H1 (cell line): Measurements from ENCODE around the gene PSMC3. TPM values are rescaled to one million over a fixed set of nuclear protein-coding genes. Genes with fewer than 3 reads are reported as not detected.

Experiments
- CTCF ChIA-PET: fragments of 300-600 bp; sonication (Branson Sonifier 250); formaldehyde crosslinking; loops from one replicate; lab custom pipeline; 2021; ENCODE audit not compliant: partially characterized antibody; lab: Charles Lee
- POLR2A ChIA-PET: fragments of 300-600 bp; sonication (Branson Sonifier 250); formaldehyde crosslinking; loops from one replicate; lab custom pipeline; 2021; ENCODE audit warnings: inconsistent platforms; ENCODE audit not compliant: partially characterized antibody; lab: Charles Lee
- DNase-seq, 2 experiments: peaks; one replicate each; pipeline versions ENCODE4 v3.0.0 to v3.0.0-alpha.2; 2010 to 2022; ENCODE audit warnings: low spot score in 2 of 2, low read depth in 1 of 2, mixed read lengths in 1 of 2
- FAIRE-seq: peaks from 2 replicates; lab custom pipeline; 2011; peaks lifted over from hg19 to GRCh38; lab: Jason Lieb, UNC
- H2AFZ ChIP-seq: 2 replicates; pipeline ENCODE4 v1.8.1; 2012; ENCODE audit warnings: low read length, inconsistent platforms
- H2AK5ac ChIP-seq: 2 replicates; pipeline ENCODE4 v1.6.1; 2013; ENCODE audit warnings: low read depth, low read length
- H2BK120ac ChIP-seq: replicated peaks from 2 replicates; pipeline ENCODE3; 2013; ENCODE audit warnings: low read depth, low read length, inconsistent platforms
- H2BK12ac ChIP-seq: 2 replicates; pipeline ENCODE4 v1.6.1; 2013; ENCODE audit warnings: low read depth, low read length
- H2BK15ac ChIP-seq: 2 replicates; pipeline ENCODE4 v1.6.1; 2013; ENCODE audit warnings: low read length
- H2BK20ac ChIP-seq: 2 replicates; pipeline ENCODE4 v1.6.1; 2013; ENCODE audit warnings: low read length
- H2BK5ac ChIP-seq: 2 replicates; pipeline ENCODE4 v1.6.1; 2013; ENCODE audit warnings: low read depth, low read length
- H3K14ac ChIP-seq: 2 replicates; pipeline ENCODE4 v1.6.1; 2013; ENCODE audit warnings: inconsistent platforms; ENCODE audit not compliant: insufficient read length
- H3K18ac ChIP-seq: 2 replicates; pipeline ENCODE4 v1.6.1; 2013; ENCODE audit warnings: low read length; ENCODE audit errors: extremely low read depth
- H3K23ac ChIP-seq: 2 replicates; pipeline ENCODE4 v1.6.1; 2013; ENCODE audit warnings: inconsistent platforms; ENCODE audit not compliant: insufficient read length
- H3K23me2 ChIP-seq: 2 replicates; pipeline ENCODE4 v1.6.1; 2013; ENCODE audit warnings: low read depth, low read length
- H3K27ac ChIP-seq: 2 replicates; pipeline ENCODE4 v1.6.1; 2011; ENCODE audit warnings: low read depth, low read length, inconsistent platforms
- H3K27me3 ChIP-seq, 4 experiments: replicated peaks in 1 of 4; 1 replicate in 1 of 4; 2 replicates in 3 of 4; pipeline versions ENCODE4 v1.6.1 to v1.8.1; 2011 to 2013; ENCODE audit warnings: low read length in 3 of 4, mild to moderate bottlenecking in 3 of 4, inconsistent platforms in 2 of 4, mixed read lengths in 2 of 4, moderate library complexity in 1 of 4; ENCODE audit not compliant: control insufficient read depth in 3 of 4, insufficient read depth in 3 of 4; ENCODE audit errors: extremely low read depth in 1 of 4
- H3K36me3 ChIP-seq, 4 experiments: 2 replicates each; pipeline versions ENCODE4 v1.6.1 to v1.8.1; 2011 to 2013; ENCODE audit warnings: mild to moderate bottlenecking in 4 of 4, low read length in 3 of 4, moderate library complexity in 2 of 4, control low read depth in 1 of 4, inconsistent platforms in 1 of 4; ENCODE audit not compliant: insufficient read depth in 4 of 4, control insufficient read depth in 2 of 4
- H3K4ac ChIP-seq: replicated peaks from 2 replicates; pipeline ENCODE3; 2013; ENCODE audit warnings: low read length, low read depth, mixed read lengths, inconsistent platforms; ENCODE audit not compliant: insufficient read length
- H3K4me1 ChIP-seq, 4 experiments: replicated peaks in 1 of 4; 1 replicate in 1 of 4; 2 replicates in 3 of 4; pipeline versions ENCODE4 v1.6.1 to v1.8.1; 2011 to 2013; ENCODE audit warnings: low read length in 3 of 4, inconsistent platforms in 2 of 4, mixed read lengths in 1 of 4; ENCODE audit not compliant: insufficient read depth in 4 of 4, control insufficient read depth in 3 of 4
- H3K4me2 ChIP-seq, 2 experiments: 2 replicates each; pipeline versions ENCODE4 v1.6.1 to v1.8.1; 2011 to 2013; ENCODE audit warnings: low read depth in 2 of 2, low read length in 2 of 2, control low read depth in 1 of 2, inconsistent platforms in 1 of 2, mild to moderate bottlenecking in 1 of 2; ENCODE audit not compliant: insufficient read depth in 1 of 2
- H3K4me3 ChIP-seq, 4 experiments: fragments of 200-600, 300-600 bp in 1 of 4; sonication (generic), shearing (Covaris generic), sonication (Bioruptor Twin) in 1 of 4; 2 replicates each; pipeline versions ENCODE4 v1.5.1 to v1.8.1; 2011 to 2016; ENCODE audit warnings: low read length in 4 of 4, low read depth in 3 of 4, control low read depth in 2 of 4, inconsistent platforms in 2 of 4, mild to moderate bottlenecking in 2 of 4, mixed read lengths in 1 of 4, moderate library complexity in 1 of 4; ENCODE audit not compliant: insufficient read depth in 2 of 4; ENCODE audit errors: extremely low read depth in 1 of 4
- H3K56ac ChIP-seq: replicated peaks from 2 replicates; pipeline ENCODE3; 2013; ENCODE audit warnings: low read depth, mild to moderate bottlenecking, mixed read lengths, low read length, inconsistent platforms; ENCODE audit not compliant: insufficient read length
- H3K79me1 ChIP-seq: 2 replicates; pipeline ENCODE4 v1.6.1; 2013; ENCODE audit warnings: low read depth, low read length, control low read depth
- H3K79me2 ChIP-seq, 2 experiments: 2 replicates each; pipeline versions ENCODE4 v1.6.1 to v1.8.1; 2012 to 2013; ENCODE audit warnings: low read length in 2 of 2, mild to moderate bottlenecking in 2 of 2, inconsistent platforms in 1 of 2; ENCODE audit not compliant: insufficient read depth in 2 of 2, control insufficient read depth in 1 of 2
- H3K9ac ChIP-seq, 4 experiments: replicated peaks in 1 of 4; 1 replicate in 1 of 4; 2 replicates in 3 of 4; pipeline versions ENCODE4 v1.6.1 to v1.8.1; 2011 to 2013; ENCODE audit warnings: low read depth in 3 of 4, low read length in 3 of 4, control low read depth in 2 of 4, mild to moderate bottlenecking in 2 of 4, moderate library complexity in 2 of 4, inconsistent platforms in 1 of 4; ENCODE audit errors: extremely low read depth in 1 of 4
- H3K9me3 ChIP-seq, 2 experiments: 2 replicates each; pipeline versions ENCODE4 v1.6.1 to v1.8.1; 2012 to 2013; ENCODE audit warnings: mild to moderate bottlenecking in 2 of 2, moderate library complexity in 2 of 2, control low read depth in 1 of 2, inconsistent platforms in 1 of 2, low read depth in 1 of 2, low read length in 1 of 2, mixed read lengths in 1 of 2; ENCODE audit not compliant: insufficient read depth in 2 of 2
- H4K20me1 ChIP-seq, 2 experiments: replicated peaks in 1 of 2; 2 replicates each; pipeline versions ENCODE3 to v1.8.1; 2011 to 2013; ENCODE audit warnings: inconsistent platforms in 2 of 2, low read length in 2 of 2, mild to moderate bottlenecking in 1 of 2; ENCODE audit not compliant: insufficient read depth in 2 of 2, control insufficient read depth in 1 of 2
- H4K5ac ChIP-seq: 2 replicates; pipeline ENCODE4 v1.6.1; 2013; ENCODE audit warnings: low read length, low read depth, mixed read lengths, inconsistent platforms; ENCODE audit not compliant: insufficient read length
- H4K8ac ChIP-seq: 2 replicates; pipeline ENCODE4 v1.8.0; 2013; ENCODE audit warnings: mild to moderate bottlenecking, moderate library complexity, low read length, inconsistent platforms; ENCODE audit not compliant: insufficient read depth; ENCODE audit errors: extremely low read depth
- H4K91ac ChIP-seq: replicated peaks from 2 replicates; pipeline ENCODE3; 2013; ENCODE audit warnings: low read length, mixed read lengths, inconsistent platforms; ENCODE audit not compliant: insufficient read length
- CBX8 ChIP-seq: fragments of 300-800, 300-1000 bp; sonication (generic); IDR thresholded peaks from 2 replicates; pipeline ENCODE4 v1.7.1; 2016; ENCODE audit warnings: low read depth, low read length, borderline replicate concordance
- KDM1A ChIP-seq: fragments of 200-600, 300-600 bp; sonication (generic); IDR thresholded peaks from 2 replicates; pipeline ENCODE4 v1.7.1; 2016; ENCODE audit warnings: mild to moderate bottlenecking, low read length, borderline replicate concordance
- KDM4A ChIP-seq: IDR thresholded peaks from one replicate; pipeline ENCODE4 v1.7.1; 2012; ENCODE audit warnings: low read depth, mild to moderate bottlenecking, moderate library complexity, low read length, inconsistent platforms; ENCODE audit not compliant: severe bottlenecking
- TCF12 ChIP-seq: IDR thresholded peaks from 2 replicates; pipeline ENCODE4 v1.6.1; 2011; ENCODE audit warnings: low read depth, mild to moderate bottlenecking, low read length
- WGBS, 2 experiments: shearing (Covaris generic) in 1 of 2; methylation state at CpG; one replicate each; pipeline versions ENCODE4 v1.1.6 to v1.1.7; 2013 to 2015; ENCODE audit warnings: low lambda C conversion rate in 2 of 2, mixed read lengths in 2 of 2, inconsistent platforms in 1 of 2, low coverage in 1 of 2, missing lambda C conversion rate in 1 of 2; ENCODE audit not compliant: insufficient replicate concordance in 2 of 2, insufficient coverage in 1 of 2, insufficient read length in 1 of 2; ENCODE audit errors: extremely low coverage in 1 of 2, missing lambda C conversion rate in 1 of 2; 5-methylcytosine and 5-hydroxymethylcytosine counted together
- polyA plus RNA-seq, 7 experiments: library from polyadenylated mRNA; depleted of rRNA in 3 of 7; stranded (reverse) in 5 of 7; unstranded in 2 of 7; fragments of >200 nt in 5 of 7; fragments of 200-250 nt in 2 of 7; gene quantifications; 1 replicate in 5 of 7; 2 replicates in 1 of 7; 4 replicates in 1 of 7; pipeline versions ENCODE4 v1.2.1 to v1.2.3, GENCODE V29; 2011 to 2013; ENCODE audit warnings: missing spikeins in 2 of 7, mixed read lengths in 2 of 7
- total RNA-seq: library from RNA; stranded (reverse); fragmentation: NEBNext Ultra II Directional; extraction: Animal tissue kit (Norgen Biotek cat#: 25700); gene quantifications from 2 replicates; pipeline ENCODE4 v1.2.1, GENCODE V29; 2021

Gene PSMC3
- total and polyA plus RNA-seq, 2 of the 8 experiments (the other 6 are each of a cell fraction or from before 2014, with no cell fraction given), result 105 to 160 TPM

DNA sequence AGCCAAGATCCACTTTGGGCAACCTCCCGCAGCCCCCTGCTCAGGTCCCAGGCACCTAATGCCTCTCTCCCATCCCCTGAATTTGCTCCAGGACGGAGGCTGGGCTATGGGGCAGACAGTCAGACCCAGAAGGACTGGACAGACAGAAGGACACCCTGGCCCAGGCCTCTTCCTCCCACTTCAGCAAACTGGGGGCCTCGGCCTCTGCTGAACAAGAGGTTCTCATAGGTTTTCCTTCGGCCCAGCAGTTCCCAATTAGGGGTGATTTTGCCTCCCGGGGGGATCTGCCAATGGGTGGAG lies 51.6 kb downstream of the PSMC3 start:
- FAIRE-seq, result no peak
- no peak overlapping the region for H4K5ac ChIP-seq

More for the DNA sequence above, 51.6 kb downstream of the PSMC3 start:
- Histone ChIP-seq H3K27ac (no peak overlapping the region), H3K14ac (no peak overlapping the region), H4K20me1 (no peaks in the 10 kb centered on the region), H2BK5ac (no peak overlapping the region), H3K4me1 (peaks cover 0 to 5% (median 2%) of the 10 kb centered on the region in 4 experiments; a peak in 5 of 7 replicates), H3K9me3 (no peaks in the 10 kb centered on the region), H2BK20ac (no peak overlapping the region), H2AFZ (no peak overlapping the region; the same call in 1 of the 2 replicates), H3K56ac (no peak overlapping the region), H3K23me2 (peaks cover 4% of the 10 kb centered on the region; the same call in 1 of the 2 replicates), H3K4me2 (no peak overlapping the region), H2BK15ac (no peak overlapping the region), H3K18ac (no peak overlapping the region), H3K4ac (no peak overlapping the region), H2AK5ac (no peak overlapping the region), H3K36me3 (no peaks in the 10 kb centered on the region), H2BK120ac (no peak overlapping the region), H2BK12ac (no peak overlapping the region), H4K8ac (peak overlapping the region; percentile 84; the same call in 1 of the 2 replicates), H3K23ac (no peak overlapping the region), H3K27me3 (no peaks in the 10 kb centered on the region), H4K91ac (no peak overlapping the region), H3K79me1 (no peaks in the 10 kb centered on the region), H3K4me3 (no peak overlapping the region), H3K9ac (no peak overlapping the region), H3K79me2 (no peaks in the 10 kb centered on the region)
- WGBS, 2 experiments, result 84% methylated on average over 5 of the region's 5 CpGs; no CpG with 5 or more reads in 1 of the 2 experiments
- CTCF ChIA-PET, result interaction anchor here (0.6 to 4.7 kb wide), 27 partner anchors 8 to 586 kb away, joined by 3 to 78 read pairs (median 5); partner anchors contain the start of genes MYBPC3, RAPSN and SLC39A13
- no peak for DNase-seq
- no peak for TF ChIP-seq KDM4A
- no peak for TF ChIP-seq CBX8
- no peak for TF ChIP-seq KDM1A
- no peak for TF ChIP-seq TCF12
- POLR2A ChIA-PET, result interaction anchor here (0.8 to 1.6 kb wide), 2 partner anchors 38 to 44 kb away, joined by 3 to 4 read pairs; no protein-coding TSS in a partner anchor
